ENCODE results near the gene JDP2. TPM values are rescaled to one million over a fixed set of nuclear protein-coding genes. Genes with fewer than 3 reads are reported as not detected.

JDP2 gene, protein sequence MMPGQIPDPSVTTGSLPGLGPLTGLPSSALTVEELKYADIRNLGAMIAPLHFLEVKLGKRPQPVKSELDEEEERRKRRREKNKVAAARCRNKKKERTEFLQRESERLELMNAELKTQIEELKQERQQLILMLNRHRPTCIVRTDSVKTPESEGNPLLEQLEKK
- 39.5 and 42.3 TPM in 2 replicates for polyA plus RNA-seq (2013)

DNA sequence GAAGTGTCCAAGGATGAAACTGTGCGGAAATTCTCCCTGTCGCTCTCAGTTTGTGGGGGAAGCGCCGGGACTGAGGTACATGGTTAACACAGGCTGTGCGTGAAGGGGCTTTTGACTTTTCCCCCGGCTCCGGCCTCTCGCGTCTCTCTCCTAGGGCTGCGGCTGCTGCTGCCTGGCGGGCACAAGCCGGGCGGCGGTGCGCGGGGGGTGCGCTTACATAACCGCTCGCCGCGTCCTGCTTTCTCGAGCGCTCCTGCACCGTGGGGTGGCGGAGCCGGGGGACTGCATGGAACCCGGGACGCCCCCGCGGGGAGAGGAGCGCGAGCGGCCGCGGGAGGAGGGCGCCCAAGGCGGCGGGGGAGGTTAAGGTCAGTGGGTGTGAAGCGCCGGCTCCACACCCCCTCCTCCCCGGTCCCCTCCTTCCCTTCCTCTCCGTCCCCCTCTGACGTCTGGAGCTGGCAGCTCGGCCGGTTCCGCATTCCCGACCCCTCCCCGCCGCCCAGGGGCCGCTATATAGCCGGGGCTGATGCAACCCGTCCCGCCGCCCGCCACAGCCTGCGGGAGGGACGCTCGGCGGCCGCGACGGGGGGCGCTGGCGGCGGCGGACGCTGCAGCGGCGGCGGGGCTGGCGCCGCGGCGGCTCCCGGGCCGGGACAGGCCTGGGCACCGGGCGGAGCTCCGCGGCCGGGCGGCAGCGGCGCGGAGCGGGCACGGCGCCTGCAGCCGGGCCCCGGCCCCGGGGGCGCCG lies at the start of gene JDP2:
JDP2 (plus strand) TSS at position 541 of the 748 bp plus-strand sequence. CDS start 9,899 bp downstream, outside the sequence.
- DNase-seq: peak; percentile 62 to 77
- peaks cover 34 to 47% of the 10 kb centered on the region in 2 experiments for H3K4me1 ChIP-seq (ENCODE audit: control insufficient read depth in 1 of 2, insufficient read depth in 2 of 2, low read length in 2 of 2)
- peak within 1 kb of the TSS; percentile 64 for H3K9ac ChIP-seq (ENCODE audit: low read length)
- H3K27ac ChIP-seq (ENCODE audit: low read depth, low read length): peak within 1 kb of the TSS; percentile 70
- peak within 1 kb of the TSS; percentile 83 for H3K4me3 ChIP-seq (ENCODE audit: low read depth, low read length)
- H2BK5ac ChIP-seq (ENCODE audit: low read depth, low read length, poor library complexity): peak within 1 kb of the TSS; percentile 82
- peak within 1 kb of the TSS; percentile 75 for H4K12ac ChIP-seq (ENCODE audit: low read depth, low read length)
- H3K79me1 ChIP-seq (ENCODE audit: low read length): peaks cover 21% of the 10 kb centered on the region
- peak within 1 kb of the TSS; percentile 81 for H4K8ac ChIP-seq (ENCODE audit: low read depth, low read length)
- H2BK12ac ChIP-seq (ENCODE audit: low read length): peak within 1 kb of the TSS; percentile 84
- H3K27me3 ChIP-seq (ENCODE audit: insufficient read depth, low read length): no peaks in the 10 kb centered on the region
- H3K14ac ChIP-seq (ENCODE audit: low read length): peak within 1 kb of the TSS; percentile 84
- WGBS (ENCODE audit: extremely low coverage, insufficient coverage, insufficient read length): no CpG with 5 or more reads among the region's 93 CpGs
- H2AK5ac ChIP-seq (ENCODE audit: low read length): peak within 1 kb of the TSS; percentile 39
- peak within 1 kb of the TSS; percentile 84 for H3K18ac ChIP-seq (ENCODE audit: low read length)
- peaks cover 29% of the 10 kb centered on the region for H3K79me2 ChIP-seq (ENCODE audit: control insufficient read depth, insufficient read depth, low read length, poor library complexity)
- H3K9me3 ChIP-seq (ENCODE audit: insufficient read depth, low read depth, low read length): no peaks in the 10 kb centered on the region
- peaks cover 11 to 12% of the 10 kb centered on the region in 2 experiments for H3K36me3 ChIP-seq (ENCODE audit: control insufficient read depth in 1 of 2, insufficient read depth in 2 of 2, low read length in 2 of 2)
- H3K4ac ChIP-seq (ENCODE audit: low read depth, low read length): peak within 1 kb of the TSS; percentile 98
- H2BK120ac ChIP-seq (ENCODE audit: insufficient read depth, low read length, poor library complexity): peak within 1 kb of the TSS; percentile 75
- H2AFZ ChIP-seq (ENCODE audit: insufficient read depth, low read length, poor library complexity): peak within 1 kb of the TSS; percentile 81
- H3K4me2 ChIP-seq (ENCODE audit: low read length): peak within 1 kb of the TSS; percentile 81
- H4K91ac ChIP-seq (ENCODE audit: low read depth, low read length): peak within 1 kb of the TSS; percentile 86
- H3K23ac ChIP-seq (ENCODE audit: low read length): no peak within 1 kb of the TSS

DNA sequence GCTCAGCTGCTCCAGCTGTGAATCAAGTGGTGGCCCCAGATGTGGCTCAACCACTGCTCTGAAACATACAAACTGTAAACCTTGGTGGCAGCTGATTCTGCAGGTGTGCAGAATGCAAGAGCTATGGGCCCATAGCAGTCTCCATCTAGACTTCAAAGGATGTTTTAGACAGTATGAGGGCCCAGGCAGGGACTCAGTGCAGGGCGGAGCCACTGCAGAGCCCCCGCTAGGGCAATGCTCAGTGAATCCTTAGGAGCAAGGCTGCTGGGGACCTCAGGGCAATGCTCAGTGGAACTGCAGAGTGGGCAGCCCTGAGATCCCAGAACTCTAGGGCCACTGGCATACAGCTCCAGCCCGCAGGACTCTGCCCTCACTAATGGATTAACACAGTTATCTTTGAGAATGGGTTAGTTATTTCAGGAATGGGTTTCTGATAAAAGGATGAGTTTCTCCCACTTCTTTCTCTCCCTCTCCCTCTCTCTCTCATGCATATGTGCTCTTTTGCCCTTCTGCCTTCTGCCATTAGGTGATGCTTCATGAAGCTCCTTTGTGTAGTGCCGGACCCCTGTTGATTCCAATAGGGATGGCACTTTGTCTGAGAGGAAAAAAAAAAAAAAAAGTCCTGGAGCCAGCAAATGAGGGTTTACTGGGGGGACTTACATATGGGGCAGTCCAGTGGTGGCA lies 48.4 kb upstream of the JDP2 start:
- Histone ChIP-seq H4K8ac (ENCODE audit: low read depth, low read length) (no peak overlapping the region), H2AK5ac (ENCODE audit: low read length) (no peak overlapping the region), H3K18ac (ENCODE audit: low read length) (no peak overlapping the region), H2AFZ (ENCODE audit: insufficient read depth, low read length, poor library complexity) (no peak overlapping the region), H2BK120ac (ENCODE audit: insufficient read depth, low read length, poor library complexity) (no peak overlapping the region), H3K79me2 (ENCODE audit: control insufficient read depth, insufficient read depth, low read length, poor library complexity) (no peaks in the 10 kb centered on the region), H3K9ac (ENCODE audit: low read length) (no peak overlapping the region), H3K4me3 (ENCODE audit: low read depth, low read length) (no peak overlapping the region), H3K4me2 (ENCODE audit: low read length) (no peak overlapping the region), H3K9me3 (ENCODE audit: insufficient read depth, low read depth, low read length) (peaks cover 1% of the 10 kb centered on the region), H3K4me1 (ENCODE audit: control insufficient read depth in 1 of 2, insufficient read depth in 2 of 2, low read length in 2 of 2) (no peaks in the 10 kb centered on the region), H3K27me3 (ENCODE audit: insufficient read depth, low read length) (no peaks in the 10 kb centered on the region), H4K91ac (ENCODE audit: low read depth, low read length) (no peak overlapping the region), H3K36me3 (ENCODE audit: control insufficient read depth in 1 of 2, insufficient read depth in 2 of 2, low read length in 2 of 2) (no peaks in the 10 kb centered on the region), H3K79me1 (ENCODE audit: low read length) (no peaks in the 10 kb centered on the region), H3K27ac (ENCODE audit: low read depth, low read length) (no peak overlapping the region), H3K4ac (ENCODE audit: low read depth, low read length) (no peak overlapping the region), H2BK5ac (ENCODE audit: low read depth, low read length, poor library complexity) (no peak overlapping the region), H3K14ac (ENCODE audit: low read length) (no peak overlapping the region), H4K12ac (ENCODE audit: low read depth, low read length) (no peak overlapping the region), H2BK12ac (ENCODE audit: low read length) (no peak overlapping the region), H3K23ac (ENCODE audit: low read length) (no peak overlapping the region)
- no CpG with 5 or more reads among the region's 4 CpGs for WGBS (ENCODE audit: extremely low coverage, insufficient coverage, insufficient read length)
- DNase-seq: peak in 1 of 2 donors; percentile 14

GRCh38 chr14:75379930-75380270 lies 47.9 kb upstream of the JDP2 start:
- no peak overlapping the region for H2AK5ac ChIP-seq (ENCODE audit: low read length)
- H3K4ac ChIP-seq (ENCODE audit: low read depth, low read length): no peak overlapping the region
- no peaks in the 10 kb centered on the region for H3K4me1 ChIP-seq (ENCODE audit: control insufficient read depth in 1 of 2, insufficient read depth in 2 of 2, low read length in 2 of 2)
- no peak overlapping the region for H3K4me2 ChIP-seq (ENCODE audit: low read length)
- no peak overlapping the region for H3K4me3 ChIP-seq (ENCODE audit: low read depth, low read length)
- no peak overlapping the region for H3K14ac ChIP-seq (ENCODE audit: low read length)
- H4K12ac ChIP-seq (ENCODE audit: low read depth, low read length): no peak overlapping the region
- H3K9me3 ChIP-seq (ENCODE audit: insufficient read depth, low read depth, low read length): peaks cover 1% of the 10 kb centered on the region
- no peak overlapping the region for H2BK5ac ChIP-seq (ENCODE audit: low read depth, low read length, poor library complexity)
- no peak overlapping the region for H2BK12ac ChIP-seq (ENCODE audit: low read length)
- H3K18ac ChIP-seq (ENCODE audit: low read length): no peak overlapping the region
- H3K36me3 ChIP-seq (ENCODE audit: control insufficient read depth in 1 of 2, insufficient read depth in 2 of 2, low read length in 2 of 2): no peaks in the 10 kb centered on the region
- H3K9ac ChIP-seq (ENCODE audit: low read length): no peak overlapping the region
- H4K91ac ChIP-seq (ENCODE audit: low read depth, low read length): no peak overlapping the region
- no peak overlapping the region for H3K23ac ChIP-seq (ENCODE audit: low read length)
- H4K8ac ChIP-seq (ENCODE audit: low read depth, low read length): no peak overlapping the region
- H3K79me2 ChIP-seq (ENCODE audit: control insufficient read depth, insufficient read depth, low read length, poor library complexity): no peaks in the 10 kb centered on the region
- no peak overlapping the region for H3K27ac ChIP-seq (ENCODE audit: low read depth, low read length)
- no peaks in the 10 kb centered on the region for H3K79me1 ChIP-seq (ENCODE audit: low read length)
- no peak overlapping the region for H2AFZ ChIP-seq (ENCODE audit: insufficient read depth, low read length, poor library complexity)
- H3K27me3 ChIP-seq (ENCODE audit: insufficient read depth, low read length): no peaks in the 10 kb centered on the region
- no peak overlapping the region for H2BK120ac ChIP-seq (ENCODE audit: insufficient read depth, low read length, poor library complexity)
- WGBS (ENCODE audit: extremely low coverage, insufficient coverage, insufficient read length): no CpG with 5 or more reads among the region's 1 CpG
- DNase-seq: no peak

DNA sequence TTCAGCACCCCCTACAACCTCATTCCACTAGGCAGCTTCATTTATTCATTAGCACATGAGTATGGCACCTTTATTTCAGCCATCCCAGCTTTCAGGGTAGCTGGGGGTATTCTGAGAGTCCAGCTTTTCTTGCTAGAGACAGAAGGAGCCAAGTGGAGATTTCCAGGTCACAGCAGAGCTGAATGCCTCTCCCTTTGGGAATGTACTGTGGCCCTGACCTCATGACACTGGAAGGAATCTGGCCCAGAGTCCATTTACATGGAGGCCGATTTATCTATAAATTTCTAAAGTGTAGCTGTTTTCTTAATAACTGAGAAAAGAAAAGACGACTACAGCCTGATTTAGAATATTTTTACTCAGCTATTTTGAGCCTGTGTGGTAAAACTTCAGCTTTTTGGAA lies 47.2 kb upstream of the JDP2 start:
- no peak overlapping the region for H2BK120ac ChIP-seq (ENCODE audit: insufficient read depth, low read length, poor library complexity)
- H3K79me1 ChIP-seq (ENCODE audit: low read length): no peaks in the 10 kb centered on the region
- H3K4me3 ChIP-seq (ENCODE audit: low read depth, low read length): no peak overlapping the region
- H3K23ac ChIP-seq (ENCODE audit: low read length): no peak overlapping the region
- H3K14ac ChIP-seq (ENCODE audit: low read length): no peak overlapping the region
- H2AFZ ChIP-seq (ENCODE audit: insufficient read depth, low read length, poor library complexity): no peak overlapping the region
- H3K79me2 ChIP-seq (ENCODE audit: control insufficient read depth, insufficient read depth, low read length, poor library complexity): no peaks in the 10 kb centered on the region
- H3K27me3 ChIP-seq (ENCODE audit: insufficient read depth, low read length): no peaks in the 10 kb centered on the region
- no peak overlapping the region for H4K12ac ChIP-seq (ENCODE audit: low read depth, low read length)
- no peak overlapping the region for H3K4me2 ChIP-seq (ENCODE audit: low read length)
- H3K9me3 ChIP-seq (ENCODE audit: insufficient read depth, low read depth, low read length): peaks cover 1% of the 10 kb centered on the region
- DNase-seq: no peak
- H3K36me3 ChIP-seq (ENCODE audit: control insufficient read depth in 1 of 2, insufficient read depth in 2 of 2, low read length in 2 of 2): no peaks in the 10 kb centered on the region
- H2AK5ac ChIP-seq (ENCODE audit: low read length): no peak overlapping the region
- WGBS (ENCODE audit: extremely low coverage, insufficient coverage, insufficient read length): no CpG with 5 or more reads among the region's 2 CpGs
- H2BK12ac ChIP-seq (ENCODE audit: low read length): no peak overlapping the region
- no peak overlapping the region for H3K27ac ChIP-seq (ENCODE audit: low read depth, low read length)
- H3K18ac ChIP-seq (ENCODE audit: low read length): no peak overlapping the region
- H3K4ac ChIP-seq (ENCODE audit: low read depth, low read length): no peak overlapping the region
- no peak overlapping the region for H2BK5ac ChIP-seq (ENCODE audit: low read depth, low read length, poor library complexity)
- no peak overlapping the region for H3K9ac ChIP-seq (ENCODE audit: low read length)
- H4K91ac ChIP-seq (ENCODE audit: low read depth, low read length): no peak overlapping the region
- no peaks in the 10 kb centered on the region for H3K4me1 ChIP-seq (ENCODE audit: control insufficient read depth in 1 of 2, insufficient read depth in 2 of 2, low read length in 2 of 2)
- no peak overlapping the region for H4K8ac ChIP-seq (ENCODE audit: low read depth, low read length)

Data from trophoblast cell (in vitro differentiated cells and primary cell).